ENCODE measurements around the gene SLC39A3.

Gene SLC39A3, protein sequence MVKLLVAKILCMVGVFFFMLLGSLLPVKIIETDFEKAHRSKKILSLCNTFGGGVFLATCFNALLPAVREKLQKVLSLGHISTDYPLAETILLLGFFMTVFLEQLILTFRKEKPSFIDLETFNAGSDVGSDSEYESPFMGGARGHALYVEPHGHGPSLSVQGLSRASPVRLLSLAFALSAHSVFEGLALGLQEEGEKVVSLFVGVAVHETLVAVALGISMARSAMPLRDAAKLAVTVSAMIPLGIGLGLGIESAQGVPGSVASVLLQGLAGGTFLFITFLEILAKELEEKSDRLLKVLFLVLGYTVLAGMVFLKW

GRCh38 chr19:2739602-2740313 is at the start of gene SLC39A3:
Gene SLC39A3, minus strand, starts transcription at chr19:2740017. Its CDS starts 2,760 bp downstream, at chr19:2737257.
- DNase-seq (ENCODE audit: low spot score), result peak; percentile 100

GRCh38 chr19:2788237-2788636 is 48.4 kb upstream of the SLC39A3 start:
- DNase-seq (ENCODE audit: low spot score), result no peak

GRCh38 chr19:2787115-2787514 is 47.3 kb upstream of the SLC39A3 start:
- no peak for DNase-seq (ENCODE audit: low spot score)

DNA sequence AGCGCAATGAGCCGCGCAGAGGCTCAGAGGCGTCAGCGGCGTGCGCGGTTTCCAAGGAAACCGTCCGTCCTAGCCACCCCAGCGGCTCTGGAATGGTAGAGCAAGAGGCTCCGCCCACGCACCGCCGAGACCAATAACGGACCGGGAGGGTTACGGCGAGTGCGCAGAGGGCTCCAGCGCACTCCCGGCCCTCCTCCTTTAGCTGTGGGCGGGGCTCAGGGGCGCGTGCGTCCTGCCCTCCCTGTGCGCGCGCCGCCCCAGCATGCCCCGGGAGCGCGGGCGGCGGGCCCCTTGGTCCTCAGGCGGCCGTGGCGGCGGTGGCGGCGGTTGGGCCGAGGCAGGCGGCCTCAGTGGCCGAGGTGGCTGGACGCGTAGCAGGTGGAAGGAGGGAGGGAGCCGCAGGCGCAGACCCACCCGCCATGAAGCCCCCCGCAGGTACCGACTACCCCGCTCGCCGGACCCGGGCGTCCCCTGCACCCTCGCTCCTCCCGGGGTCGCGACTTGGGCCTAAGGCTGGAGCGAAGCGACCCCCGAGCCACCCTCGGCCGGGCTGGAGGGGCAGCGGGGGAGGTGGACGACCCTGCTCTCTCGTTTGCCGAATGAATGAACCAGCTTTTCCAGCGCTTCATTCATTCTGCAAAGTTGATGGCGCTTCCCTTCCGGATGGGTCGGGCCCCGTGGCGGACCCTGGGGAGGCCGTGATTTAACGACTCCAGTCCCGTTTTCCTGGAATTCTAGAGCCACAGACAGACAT is 45.6 kb upstream of the SLC39A3 start, which contains the start of gene THOP1:
Gene THOP1, plus strand, starts transcription at position 260 of the 754 bp plus-strand sequence. Its CDS starts 160 bp downstream, at position 420.
- DNase-seq (ENCODE audit: low spot score), result peak; percentile 97

DNA sequence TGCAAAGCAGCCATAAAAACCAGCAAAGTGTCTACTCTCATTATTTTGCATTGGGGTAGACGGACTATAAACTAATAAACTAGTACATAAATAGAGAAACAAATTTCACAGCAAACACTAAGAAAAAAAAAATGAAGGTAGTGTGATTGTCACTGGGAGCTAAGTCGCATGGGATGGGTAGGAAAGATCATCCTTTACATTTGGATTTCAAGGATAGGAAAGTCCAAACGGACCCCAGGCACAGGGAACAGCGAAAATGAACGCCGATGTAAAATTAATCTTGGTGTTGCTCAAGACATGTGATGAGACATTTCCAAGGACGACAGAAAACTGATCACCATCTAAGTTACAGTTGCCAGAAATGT is 43.9 kb upstream of the SLC39A3 start:
- no peak for DNase-seq (ENCODE audit: low spot score)

GRCh38 chr19:2782936-2783780 is 43.3 kb upstream of the SLC39A3 start, which contains the start of gene SGTA:
Gene SGTA, minus strand, starts transcription at chr19:2783273. Its CDS starts 14,205 bp downstream, at chr19:2769068.
- DNase-seq (ENCODE audit: low spot score), result peak; percentile 97

DNA sequence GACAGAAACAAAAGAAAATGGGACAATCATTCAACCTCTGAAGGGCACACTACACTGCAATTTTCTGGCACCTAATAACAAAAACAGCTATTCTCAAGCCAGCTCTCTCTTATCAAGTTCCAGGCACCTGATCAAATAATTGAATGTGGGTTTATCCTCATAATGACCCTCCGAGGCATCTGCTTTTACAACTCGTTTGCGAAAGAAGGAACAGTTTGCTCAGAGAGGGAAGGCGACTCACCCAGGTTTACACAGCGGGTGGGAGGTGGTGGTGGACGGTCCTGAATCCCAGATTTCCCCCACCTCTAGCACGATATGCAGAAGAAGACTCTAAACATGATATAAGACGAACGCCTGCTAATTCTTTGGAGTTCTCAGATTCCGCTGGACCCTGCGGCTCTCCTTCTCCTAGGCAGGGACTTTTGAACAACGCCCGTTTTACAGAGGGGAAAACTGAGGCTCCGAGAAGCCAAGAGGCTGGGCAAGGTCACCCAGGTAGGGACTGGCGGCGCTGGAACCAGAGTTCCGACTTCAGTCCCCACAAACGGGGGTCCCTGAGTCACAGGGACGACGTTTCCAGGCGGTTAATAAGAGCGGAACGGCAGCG is 42.6 kb upstream of the SLC39A3 start:
- DNase-seq (ENCODE audit: low spot score), result no peak

DNA sequence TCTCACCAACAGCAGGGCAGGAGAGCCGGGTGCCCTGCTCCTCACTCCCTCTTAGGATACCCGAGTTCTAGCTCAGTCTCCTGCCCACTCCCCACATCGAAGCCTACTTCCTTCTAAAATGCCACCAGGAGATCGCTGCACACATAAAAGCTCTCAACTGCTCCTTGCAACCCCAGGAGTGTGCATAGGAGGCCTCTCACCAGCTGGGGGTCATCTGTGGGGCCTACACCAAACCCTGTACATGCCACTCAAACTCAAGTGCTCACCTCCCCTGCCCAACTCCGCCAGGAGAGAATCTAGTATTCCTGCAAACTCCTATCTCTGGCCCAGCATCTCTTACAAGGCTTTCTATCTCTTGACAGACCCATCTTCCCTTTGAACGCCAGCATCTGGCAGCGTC is 40.5 kb upstream of the SLC39A3 start:
- DNase-seq (ENCODE audit: low spot score), result no peak

GRCh38 chr19:2779121-2779740 is 39.4 kb upstream of the SLC39A3 start:
- DNase-seq (ENCODE audit: low spot score), result no peak

DNA sequence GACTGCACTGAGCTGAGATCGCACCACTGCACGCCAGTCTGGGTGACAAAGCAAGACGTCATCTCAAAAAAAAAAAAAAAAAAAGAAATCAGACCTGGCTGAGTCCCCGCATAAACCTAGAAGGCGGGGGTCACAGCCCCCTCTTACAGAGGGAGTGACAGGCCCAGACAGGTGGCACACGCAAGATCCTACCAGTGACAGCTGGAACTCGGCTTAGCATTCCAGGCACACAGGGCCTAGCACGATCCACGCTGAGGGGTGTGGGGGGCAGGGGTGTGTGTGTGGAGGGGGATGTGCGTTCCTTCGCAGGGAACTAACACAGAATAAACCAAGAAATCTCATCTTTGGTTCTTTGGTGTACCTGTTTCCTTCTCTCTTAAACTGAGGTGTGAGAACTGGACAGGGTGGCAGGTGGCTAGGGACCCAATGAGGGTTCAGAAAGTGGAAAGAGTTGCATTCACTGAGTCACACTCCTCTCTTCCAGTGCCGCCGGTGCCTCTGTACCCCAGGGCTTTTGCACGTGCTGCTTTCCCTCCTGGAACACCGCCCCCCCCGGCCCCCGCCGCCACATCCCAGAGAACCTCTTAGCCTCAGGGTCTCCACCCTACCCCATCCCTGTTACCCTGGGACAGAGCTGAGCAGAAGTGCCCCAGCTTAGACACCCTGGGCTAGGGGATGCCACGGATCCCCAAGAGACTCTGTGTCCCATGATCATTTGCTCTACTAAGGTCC is 38.3 kb upstream of the SLC39A3 start:
- DNase-seq (ENCODE audit: low spot score), result no peak

- DNase-seq (ENCODE audit: low spot score), result peak; percentile 54
These were observed 36.0 kb upstream of the SLC39A3 start for GRCh38 chr19:2775556-2776430.

GRCh38 chr19:2774953-2775555 is 35.2 kb upstream of the SLC39A3 start:
- DNase-seq (ENCODE audit: low spot score), result no peak

DNA sequence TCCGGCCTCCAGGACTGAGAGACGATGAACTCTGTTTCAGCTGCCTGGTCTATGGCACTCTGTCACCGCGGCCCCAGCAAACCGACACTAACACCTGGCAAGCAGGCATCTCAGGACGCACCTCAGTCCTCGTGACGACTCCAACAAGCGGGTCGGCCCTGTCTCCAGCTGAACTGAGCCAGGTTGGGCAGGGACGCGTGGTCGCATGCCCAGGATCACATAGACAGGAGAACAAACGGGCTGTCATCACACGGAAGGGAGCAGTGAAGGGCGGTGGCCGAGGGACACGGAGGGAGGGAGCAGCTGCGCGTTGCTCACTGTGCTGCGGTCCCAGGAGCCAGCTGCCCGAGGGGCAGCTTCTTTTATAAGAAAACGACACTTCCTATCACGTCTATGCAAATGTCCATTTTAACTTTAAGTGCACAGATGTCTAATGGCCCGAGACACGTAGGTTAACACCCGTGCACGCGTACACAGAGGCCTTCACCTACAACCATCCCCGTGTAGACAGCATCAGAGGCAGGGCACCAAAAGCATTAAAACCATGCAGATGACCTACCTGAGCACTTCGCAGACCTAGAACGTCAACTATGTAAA is 34.4 kb upstream of the SLC39A3 start:
- DNase-seq (ENCODE audit: low spot score), result no peak

DNA sequence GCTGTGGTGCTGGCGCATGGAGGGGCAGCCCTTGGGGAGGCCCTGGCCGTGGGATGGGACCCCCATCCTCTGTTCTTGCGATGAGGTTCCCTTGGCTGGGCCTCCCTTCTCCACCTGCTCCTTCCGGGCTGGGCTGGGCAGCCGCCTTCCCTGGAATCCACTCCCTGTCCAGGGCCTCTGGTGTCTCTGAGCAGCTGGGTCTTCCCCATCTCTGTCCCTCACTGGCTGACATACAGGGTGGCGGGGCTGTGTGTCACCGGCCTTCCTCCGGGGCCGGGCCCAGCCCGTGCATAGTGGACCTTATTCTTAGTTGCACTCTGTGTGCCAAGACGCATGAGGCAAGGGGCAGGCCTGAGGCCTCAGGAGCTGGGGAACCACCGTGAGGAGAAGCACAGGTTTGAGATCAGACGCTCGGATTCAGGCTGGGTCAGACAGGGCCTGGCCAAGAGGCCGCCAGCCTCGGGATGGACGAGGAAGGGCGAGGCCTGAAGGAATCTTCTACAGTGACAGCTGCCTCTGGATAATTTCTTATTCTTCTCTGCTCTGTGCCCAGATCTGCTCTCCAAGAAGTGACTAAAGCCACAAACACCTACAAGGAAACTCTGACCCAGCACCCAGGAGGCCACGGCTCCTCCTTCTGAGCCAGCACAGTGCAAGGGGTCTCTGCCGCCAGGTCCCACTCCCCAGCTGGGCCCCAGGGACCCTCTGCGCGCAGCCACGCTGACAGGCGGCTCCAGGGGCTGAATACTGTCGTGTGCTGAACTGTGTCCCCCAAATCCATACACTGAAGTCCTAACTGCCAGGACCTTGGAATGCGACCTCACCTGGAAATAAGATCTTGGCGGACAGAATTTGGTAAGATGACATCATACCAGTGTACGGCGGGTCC is 32.2 kb upstream of the SLC39A3 start:
- DNase-seq (ENCODE audit: low spot score), result no peak

- DNase-seq (ENCODE audit: low spot score), result no peak
These were observed 30.5 kb upstream of the SLC39A3 start for GRCh38 chr19:2770055-2771013.

- no peak for DNase-seq (ENCODE audit: low spot score)
These were observed 29.4 kb upstream of the SLC39A3 start for GRCh38 chr19:2769218-2769617.

Data from CD4-positive, alpha-beta T cell treated with Interleukin-15 for 4 hours (primary cell).